HG02759 (cell line): ENCODE results near the gene RTF1.
"Not testable (repeated sequence)": the region's sequence is repeated elsewhere in the genome, so short reads cannot be mapped to it uniquely, and the experiment has no call there.

Experiments
- ATAC-seq: cut with Tn5 transposase; IDR thresholded peaks from one replicate; pipeline ENCODE4 v1.9.1; 2021; ENCODE audit warnings: mild to moderate bottlenecking, moderate library complexity; ENCODE audit not compliant: unreplicated experiment

RTF1 gene

DNA sequence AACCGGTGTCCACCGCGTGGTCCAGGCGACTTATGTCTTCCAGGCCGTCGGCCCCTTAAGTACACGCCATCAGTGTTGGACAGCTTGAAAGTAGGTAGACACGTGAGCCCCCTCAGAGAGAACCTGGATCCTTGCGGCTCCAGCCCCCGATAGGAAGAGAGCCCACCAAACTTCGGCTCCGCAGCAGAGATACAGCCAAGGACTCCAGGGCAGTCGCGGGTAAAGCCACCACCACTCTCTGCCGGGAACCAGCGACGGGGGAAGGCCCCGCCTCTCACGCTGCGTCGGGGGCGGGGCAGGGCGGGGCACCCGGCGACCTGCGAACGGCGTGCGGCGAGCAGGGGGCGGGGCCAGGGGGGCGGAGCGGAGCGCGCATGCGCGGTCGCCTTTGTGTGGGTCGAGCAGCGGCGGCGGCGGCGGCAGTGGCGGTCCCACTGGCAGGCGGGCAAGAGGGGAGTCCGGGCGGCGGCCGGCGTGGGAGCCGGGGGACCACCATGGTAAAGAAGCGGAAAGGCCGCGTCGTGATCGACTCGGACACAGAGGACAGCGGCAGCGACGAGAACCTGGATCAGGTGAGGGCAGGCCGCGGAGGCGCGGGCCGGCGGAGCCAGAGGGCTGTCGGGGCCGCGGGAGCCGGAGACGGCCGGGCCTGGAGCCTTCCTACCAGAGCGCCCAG is at the start of gene RTF1:
TSS of gene RTF1 (plus strand) at position 354 of the 676 bp plus-strand sequence. CDS start at position 375, 21 bp downstream.
- peak; percentile 91 for ATAC-seq

- no peak for ATAC-seq
Observed at GRCh38 chr15:41367418-41367817, 49.5 kb upstream of the RTF1 start.

DNA sequence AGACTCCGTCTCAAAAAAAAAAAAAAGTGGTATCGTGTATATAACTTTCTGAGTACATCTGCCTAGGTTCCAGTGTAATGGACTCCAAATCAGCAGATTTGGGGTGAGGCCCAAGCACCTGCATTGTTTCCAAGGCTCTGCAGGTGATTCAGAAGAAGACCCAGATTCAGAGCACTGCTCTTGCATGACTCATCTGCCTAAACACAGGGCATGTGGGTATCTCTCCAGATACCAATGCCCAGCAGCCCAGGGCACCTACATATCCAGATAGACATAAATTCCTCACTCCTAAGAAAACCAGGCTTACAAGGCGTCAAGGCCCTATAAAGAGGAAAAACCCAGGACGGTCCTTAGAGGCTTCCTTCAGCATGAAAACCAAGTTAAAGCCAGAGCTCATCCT is 38.9 kb upstream of the RTF1 start:
- no peak for ATAC-seq

DNA sequence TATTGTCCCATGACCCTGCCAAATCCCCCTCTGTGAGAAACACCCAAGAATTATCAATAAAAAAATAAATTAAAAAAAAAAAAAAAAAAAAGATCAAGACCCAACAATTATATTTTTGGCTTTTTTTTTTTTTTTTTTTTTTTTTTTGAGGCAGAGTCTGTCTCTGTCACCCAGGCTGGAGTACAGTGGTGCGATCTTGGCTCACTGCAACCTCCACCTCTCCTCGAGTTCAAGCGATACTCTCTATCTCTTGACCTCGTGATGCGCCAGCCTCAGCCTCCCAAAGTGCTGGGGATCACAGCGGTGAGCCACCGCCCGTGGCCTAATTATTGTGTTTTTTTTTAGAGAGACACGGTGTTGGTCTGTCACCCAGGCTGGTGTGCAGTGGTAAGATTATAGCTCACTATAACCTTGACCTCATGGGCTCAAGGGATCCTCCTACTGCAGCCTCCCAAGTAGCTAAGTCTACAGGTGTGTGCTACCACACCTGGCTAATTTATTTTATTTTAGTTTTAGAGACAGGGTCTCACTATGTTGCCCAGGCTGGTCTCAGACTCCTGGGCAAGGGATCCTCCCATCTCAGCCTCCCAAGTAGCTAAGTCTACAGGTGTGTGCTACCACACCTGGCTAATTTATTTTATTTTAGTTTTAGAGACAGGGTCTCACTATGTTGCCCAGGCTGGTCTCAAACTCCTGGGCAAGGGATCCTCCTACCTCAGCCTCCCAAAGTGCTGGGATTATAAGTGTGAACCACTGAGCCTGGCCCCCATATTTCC is 32.7 kb upstream of the RTF1 start:
- ATAC-seq, result not testable (repeated sequence)

- ATAC-seq, result no peak
Observed at GRCh38 chr15:41387646-41388045, 29.2 kb upstream of the RTF1 start.

GRCh38 chr15:41392659-41393058 is 24.2 kb upstream of the RTF1 start:
- no peak for ATAC-seq

GRCh38 chr15:41394924-41395323 is 22.0 kb upstream of the RTF1 start:
- ATAC-seq, result no peak

DNA sequence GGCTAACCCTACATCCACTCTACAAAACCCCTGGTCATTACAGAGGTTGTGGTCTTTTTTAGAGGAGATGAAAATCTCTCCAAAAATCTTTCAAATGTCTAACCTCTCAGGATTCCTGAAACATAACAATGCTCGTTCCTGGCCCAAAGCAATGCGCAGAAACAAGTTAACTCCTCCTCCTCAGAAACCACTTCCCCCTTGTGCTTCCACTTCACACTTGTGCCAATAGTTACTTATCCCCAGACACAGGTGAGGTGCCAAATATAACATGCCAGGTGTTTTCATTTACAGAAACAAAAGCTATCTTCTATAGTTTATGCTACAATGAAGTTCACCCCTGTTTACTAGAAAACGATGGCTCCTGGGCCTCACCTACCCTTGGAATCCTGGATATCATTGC is 20.8 kb upstream of the RTF1 start:
- no peak for ATAC-seq

GRCh38 chr15:41401904-41402267 is 15.0 kb upstream of the RTF1 start:
- ATAC-seq, result no peak

DNA sequence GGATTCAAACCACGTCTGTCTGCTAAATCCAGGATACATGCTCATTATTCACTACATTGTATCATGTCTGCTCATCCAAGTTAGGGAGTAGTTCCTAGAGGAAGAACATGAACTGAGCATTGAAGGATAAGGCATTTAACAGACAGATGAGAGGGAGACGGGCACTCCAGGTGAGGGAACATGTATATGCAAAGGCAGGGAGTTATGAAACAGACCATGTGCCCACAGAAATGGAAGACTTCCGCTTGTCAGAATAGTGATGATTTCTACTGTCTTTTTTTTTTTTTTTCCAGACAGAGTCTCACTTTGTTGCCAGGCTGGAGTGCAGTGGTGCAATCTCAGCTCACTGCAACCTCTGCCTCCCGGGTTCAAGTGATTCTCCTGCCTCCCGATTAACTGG is 9.6 kb upstream of the RTF1 start:
- no peak for ATAC-seq

- ATAC-seq, result no peak
Observed at GRCh38 chr15:41408234-41408641, 8.7 kb upstream of the RTF1 start.

DNA sequence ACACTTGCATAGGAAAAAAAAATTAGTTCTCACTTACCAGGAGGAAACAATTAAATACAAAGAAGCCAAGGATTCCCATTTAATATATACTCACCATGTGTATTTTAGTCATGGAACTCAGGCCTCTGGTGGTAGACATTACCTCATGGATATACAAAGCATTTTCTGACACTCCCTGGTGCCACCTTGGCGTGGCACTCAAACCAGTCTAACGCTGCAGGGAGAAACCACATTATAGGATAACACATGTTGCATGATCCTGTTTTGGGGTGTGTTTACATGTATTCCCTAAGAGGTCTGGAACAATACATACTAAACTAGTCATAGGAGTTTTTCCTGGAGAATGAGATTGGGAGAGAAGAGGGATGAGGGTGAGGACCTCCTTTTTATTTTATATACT is 5.9 kb upstream of the RTF1 start:
- no peak for ATAC-seq

GRCh38 chr15:41411441-41411840 is 5.5 kb upstream of the RTF1 start:
- no peak for ATAC-seq

- no peak for ATAC-seq
Observed at GRCh38 chr15:41416128-41416741, 660 bp upstream of the RTF1 start.

DNA sequence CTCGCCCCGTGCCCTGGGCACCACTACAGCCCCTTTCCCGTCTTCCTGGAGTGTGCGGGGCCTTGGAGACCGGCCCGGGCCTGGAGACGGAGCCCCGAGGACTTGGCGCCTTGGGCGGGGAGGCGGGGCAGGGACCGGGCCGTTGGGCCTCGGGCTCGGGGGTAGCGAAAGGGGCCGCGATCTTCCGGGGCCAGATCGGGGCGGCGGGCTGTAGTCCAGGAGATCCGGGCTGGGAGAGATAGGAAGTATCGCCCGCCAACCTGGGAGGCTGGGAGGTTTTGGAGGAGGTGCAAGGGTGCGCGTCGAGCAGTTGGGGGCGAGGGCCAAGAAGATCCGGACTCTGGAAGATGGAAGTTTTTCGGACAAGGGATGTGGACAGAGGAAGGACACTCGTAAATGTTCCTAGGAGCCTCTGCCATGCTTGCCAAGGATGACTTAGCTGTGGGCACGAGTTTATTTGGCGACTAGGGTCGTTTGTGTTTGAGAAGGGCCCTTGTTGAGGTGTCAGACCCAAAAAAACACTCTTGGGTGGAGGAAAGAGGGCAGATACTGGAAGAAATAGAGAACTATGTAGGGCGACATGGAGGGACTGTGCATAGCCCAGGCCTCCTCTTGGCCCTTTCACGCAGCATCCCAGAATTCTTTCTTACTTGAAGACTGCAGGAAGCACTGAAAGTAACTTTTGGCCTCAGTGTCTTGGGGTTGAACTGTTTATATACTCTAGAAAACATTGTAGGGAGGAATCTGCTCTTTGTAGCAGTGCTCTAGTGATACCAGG is 712 bp downstream of the RTF1 start:
- peak; percentile 46 for ATAC-seq

DNA sequence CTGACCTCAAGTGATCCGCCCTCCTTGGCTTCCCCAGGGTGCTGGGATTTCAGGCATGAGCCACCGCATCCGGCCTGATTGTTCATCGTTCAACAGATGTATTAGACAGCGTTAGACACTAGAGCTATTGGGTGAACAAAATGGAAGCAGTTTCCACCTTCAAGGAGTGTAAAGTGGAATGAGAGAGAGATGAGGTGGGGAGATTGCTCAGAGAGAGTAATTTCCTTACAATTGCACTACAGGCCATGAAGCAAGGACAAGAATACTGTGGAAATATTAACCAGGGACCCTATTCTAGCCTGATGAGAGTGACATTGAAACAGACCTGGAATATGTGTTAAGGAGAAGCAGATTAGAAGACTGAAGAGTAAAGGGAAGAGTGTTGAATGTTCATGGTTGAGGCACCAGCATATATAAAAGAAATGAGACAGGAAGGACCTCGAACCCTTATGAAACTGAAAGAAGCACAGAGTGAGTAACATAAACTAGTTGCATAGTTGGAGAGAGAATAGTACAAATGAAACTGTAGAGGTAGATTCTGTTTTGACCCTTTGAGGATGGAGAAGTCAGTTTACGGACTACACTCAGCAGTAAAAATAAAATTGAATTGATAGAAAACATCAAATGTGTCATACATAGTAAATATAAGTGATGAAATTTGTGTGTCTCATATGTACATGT is 7.2 kb downstream of the RTF1 start:
- peak; percentile 85 for ATAC-seq

DNA sequence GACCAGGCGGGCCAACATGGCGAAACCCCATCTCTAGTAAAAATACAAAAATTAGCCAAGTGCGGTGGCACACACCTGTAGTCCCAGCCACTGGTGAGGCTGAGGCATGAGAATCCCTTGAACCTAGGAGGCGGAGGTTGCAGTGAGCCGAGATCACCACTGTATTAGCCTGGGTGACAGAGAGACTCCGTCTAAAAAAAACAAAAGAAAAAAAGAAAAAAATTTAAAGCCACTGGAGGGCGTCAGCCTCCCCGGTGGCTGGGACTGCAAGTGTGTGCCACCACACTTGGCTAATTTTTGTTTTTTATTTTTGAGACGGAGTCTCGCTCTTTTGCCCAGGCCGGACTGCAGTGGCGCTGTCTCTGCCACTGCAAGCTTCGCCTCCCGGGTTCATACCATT is 7.9 kb downstream of the RTF1 start:
- no peak for ATAC-seq

- ATAC-seq, result not testable (repeated sequence)
Observed at GRCh38 chr15:41425907-41426306, 9.0 kb downstream of the RTF1 start.

DNA sequence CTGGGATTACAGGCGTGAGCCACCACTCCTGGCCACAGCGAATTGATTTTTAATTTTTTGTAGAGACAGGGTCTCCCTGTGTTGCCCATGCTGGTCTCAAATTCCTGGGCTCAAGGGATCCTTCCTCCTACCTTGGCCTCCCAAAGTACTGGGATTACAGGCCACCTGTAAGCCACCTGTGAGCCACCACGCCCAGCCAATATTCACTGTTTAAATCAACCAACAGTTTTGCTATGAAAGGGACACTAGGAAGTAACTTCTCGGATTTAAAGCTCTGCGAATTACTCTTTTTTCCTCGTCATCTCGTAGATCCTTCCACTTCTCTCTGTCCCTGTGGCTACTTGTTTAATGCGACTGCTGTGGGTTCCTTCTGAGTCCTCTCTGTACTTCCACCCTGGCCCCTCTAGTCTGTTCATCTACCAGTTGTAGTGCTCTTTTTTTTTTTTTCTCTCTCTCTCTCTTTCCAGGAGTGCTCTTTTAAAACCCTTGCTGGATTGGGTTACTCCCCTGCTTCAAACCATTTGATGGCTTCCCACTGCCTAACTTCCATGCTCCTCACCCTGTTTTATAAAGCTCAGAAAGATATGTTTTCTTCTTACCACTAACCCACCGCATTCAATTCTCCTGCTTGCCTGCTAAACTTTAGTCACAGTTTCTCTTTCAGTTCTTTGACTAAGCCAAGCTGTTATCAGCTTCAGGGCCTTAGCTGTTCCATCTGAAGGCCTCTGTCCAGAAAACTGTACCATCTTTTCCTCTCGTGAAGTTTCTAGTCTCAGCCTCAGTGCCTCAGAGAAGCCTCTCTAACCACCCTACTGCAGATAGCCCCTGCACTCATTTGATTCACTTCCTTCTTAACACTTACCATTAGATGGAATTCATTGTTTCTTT is 12.4 kb downstream of the RTF1 start:
- ATAC-seq, result peak; percentile 77
